H1 (cell line): ENCODE measurements around the gene WDR45B. TPM values are rescaled to one million over a fixed set of nuclear protein-coding genes. Genes with fewer than 3 reads are reported as not detected.
A peak's percentile ranks its signal among the peaks of the same experiment; 100 is the strongest.

Experiments used
- CTCF ChIA-PET: fragments of 300-600 bp; sonication (Branson Sonifier 250); formaldehyde crosslinking; loops from one replicate; lab custom pipeline; 2021; ENCODE audit not compliant: partially characterized antibody; lab: Charles Lee
- POLR2A ChIA-PET: fragments of 300-600 bp; sonication (Branson Sonifier 250); formaldehyde crosslinking; loops from one replicate; lab custom pipeline; 2021; ENCODE audit warnings: inconsistent platforms; ENCODE audit not compliant: partially characterized antibody; lab: Charles Lee
- DNase-seq, 2 experiments: peaks; one replicate each; pipeline versions ENCODE4 v3.0.0 to v3.0.0-alpha.2; 2010 to 2022; ENCODE audit warnings: low spot score in 2 of 2, low read depth in 1 of 2, mixed read lengths in 1 of 2
- FAIRE-seq: peaks from 2 replicates; lab custom pipeline; 2011; peaks lifted over from hg19 to GRCh38; lab: Jason Lieb, UNC
- H2AFZ ChIP-seq: 2 replicates; pipeline ENCODE4 v1.8.1; 2012; ENCODE audit warnings: low read length, inconsistent platforms
- H2AK5ac ChIP-seq: 2 replicates; pipeline ENCODE4 v1.6.1; 2013; ENCODE audit warnings: low read depth, low read length
- H2BK120ac ChIP-seq: replicated peaks from 2 replicates; pipeline ENCODE3; 2013; ENCODE audit warnings: low read depth, low read length, inconsistent platforms
- H2BK12ac ChIP-seq: 2 replicates; pipeline ENCODE4 v1.6.1; 2013; ENCODE audit warnings: low read depth, low read length
- H2BK15ac ChIP-seq: 2 replicates; pipeline ENCODE4 v1.6.1; 2013; ENCODE audit warnings: low read length
- H2BK20ac ChIP-seq: 2 replicates; pipeline ENCODE4 v1.6.1; 2013; ENCODE audit warnings: low read length
- H2BK5ac ChIP-seq: 2 replicates; pipeline ENCODE4 v1.6.1; 2013; ENCODE audit warnings: low read depth, low read length
- H3K14ac ChIP-seq: 2 replicates; pipeline ENCODE4 v1.6.1; 2013; ENCODE audit warnings: inconsistent platforms; ENCODE audit not compliant: insufficient read length
- H3K18ac ChIP-seq: 2 replicates; pipeline ENCODE4 v1.6.1; 2013; ENCODE audit warnings: low read length; ENCODE audit errors: extremely low read depth
- H3K23ac ChIP-seq: 2 replicates; pipeline ENCODE4 v1.6.1; 2013; ENCODE audit warnings: inconsistent platforms; ENCODE audit not compliant: insufficient read length
- H3K23me2 ChIP-seq: 2 replicates; pipeline ENCODE4 v1.6.1; 2013; ENCODE audit warnings: low read depth, low read length
- H3K27ac ChIP-seq: 2 replicates; pipeline ENCODE4 v1.6.1; 2011; ENCODE audit warnings: low read depth, low read length, inconsistent platforms
- H3K27me3 ChIP-seq, 4 experiments: replicated peaks in 1 of 4; 1 replicate in 1 of 4; 2 replicates in 3 of 4; pipeline versions ENCODE4 v1.6.1 to v1.8.1; 2011 to 2013; ENCODE audit warnings: low read length in 3 of 4, mild to moderate bottlenecking in 3 of 4, inconsistent platforms in 2 of 4, mixed read lengths in 2 of 4, moderate library complexity in 1 of 4; ENCODE audit not compliant: control insufficient read depth in 3 of 4, insufficient read depth in 3 of 4; ENCODE audit errors: extremely low read depth in 1 of 4
- H3K36me3 ChIP-seq, 4 experiments: 2 replicates each; pipeline versions ENCODE4 v1.6.1 to v1.8.1; 2011 to 2013; ENCODE audit warnings: mild to moderate bottlenecking in 4 of 4, low read length in 3 of 4, moderate library complexity in 2 of 4, control low read depth in 1 of 4, inconsistent platforms in 1 of 4; ENCODE audit not compliant: insufficient read depth in 4 of 4, control insufficient read depth in 2 of 4
- H3K4ac ChIP-seq: replicated peaks from 2 replicates; pipeline ENCODE3; 2013; ENCODE audit warnings: low read length, low read depth, mixed read lengths, inconsistent platforms; ENCODE audit not compliant: insufficient read length
- H3K4me1 ChIP-seq, 4 experiments: replicated peaks in 1 of 4; 1 replicate in 1 of 4; 2 replicates in 3 of 4; pipeline versions ENCODE4 v1.6.1 to v1.8.1; 2011 to 2013; ENCODE audit warnings: low read length in 3 of 4, inconsistent platforms in 2 of 4, mixed read lengths in 1 of 4; ENCODE audit not compliant: insufficient read depth in 4 of 4, control insufficient read depth in 3 of 4
- H3K4me2 ChIP-seq, 2 experiments: 2 replicates each; pipeline versions ENCODE4 v1.6.1 to v1.8.1; 2011 to 2013; ENCODE audit warnings: low read depth in 2 of 2, low read length in 2 of 2, control low read depth in 1 of 2, inconsistent platforms in 1 of 2, mild to moderate bottlenecking in 1 of 2; ENCODE audit not compliant: insufficient read depth in 1 of 2
- H3K4me3 ChIP-seq, 4 experiments: fragments of 200-600, 300-600 bp in 1 of 4; sonication (generic), shearing (Covaris generic), sonication (Bioruptor Twin) in 1 of 4; 2 replicates each; pipeline versions ENCODE4 v1.5.1 to v1.8.1; 2011 to 2016; ENCODE audit warnings: low read length in 4 of 4, low read depth in 3 of 4, control low read depth in 2 of 4, inconsistent platforms in 2 of 4, mild to moderate bottlenecking in 2 of 4, mixed read lengths in 1 of 4, moderate library complexity in 1 of 4; ENCODE audit not compliant: insufficient read depth in 2 of 4; ENCODE audit errors: extremely low read depth in 1 of 4
- H3K56ac ChIP-seq: replicated peaks from 2 replicates; pipeline ENCODE3; 2013; ENCODE audit warnings: low read depth, mild to moderate bottlenecking, mixed read lengths, low read length, inconsistent platforms; ENCODE audit not compliant: insufficient read length
- H3K79me1 ChIP-seq: 2 replicates; pipeline ENCODE4 v1.6.1; 2013; ENCODE audit warnings: low read depth, low read length, control low read depth
- H3K79me2 ChIP-seq, 2 experiments: 2 replicates each; pipeline versions ENCODE4 v1.6.1 to v1.8.1; 2012 to 2013; ENCODE audit warnings: low read length in 2 of 2, mild to moderate bottlenecking in 2 of 2, inconsistent platforms in 1 of 2; ENCODE audit not compliant: insufficient read depth in 2 of 2, control insufficient read depth in 1 of 2
- H3K9ac ChIP-seq, 4 experiments: replicated peaks in 1 of 4; 1 replicate in 1 of 4; 2 replicates in 3 of 4; pipeline versions ENCODE4 v1.6.1 to v1.8.1; 2011 to 2013; ENCODE audit warnings: low read depth in 3 of 4, low read length in 3 of 4, control low read depth in 2 of 4, mild to moderate bottlenecking in 2 of 4, moderate library complexity in 2 of 4, inconsistent platforms in 1 of 4; ENCODE audit errors: extremely low read depth in 1 of 4
- H3K9me3 ChIP-seq, 2 experiments: 2 replicates each; pipeline versions ENCODE4 v1.6.1 to v1.8.1; 2012 to 2013; ENCODE audit warnings: mild to moderate bottlenecking in 2 of 2, moderate library complexity in 2 of 2, control low read depth in 1 of 2, inconsistent platforms in 1 of 2, low read depth in 1 of 2, low read length in 1 of 2, mixed read lengths in 1 of 2; ENCODE audit not compliant: insufficient read depth in 2 of 2
- H4K20me1 ChIP-seq, 2 experiments: replicated peaks in 1 of 2; 2 replicates each; pipeline versions ENCODE3 to v1.8.1; 2011 to 2013; ENCODE audit warnings: inconsistent platforms in 2 of 2, low read length in 2 of 2, mild to moderate bottlenecking in 1 of 2; ENCODE audit not compliant: insufficient read depth in 2 of 2, control insufficient read depth in 1 of 2
- H4K5ac ChIP-seq: 2 replicates; pipeline ENCODE4 v1.6.1; 2013; ENCODE audit warnings: low read length, low read depth, mixed read lengths, inconsistent platforms; ENCODE audit not compliant: insufficient read length
- H4K8ac ChIP-seq: 2 replicates; pipeline ENCODE4 v1.8.0; 2013; ENCODE audit warnings: mild to moderate bottlenecking, moderate library complexity, low read length, inconsistent platforms; ENCODE audit not compliant: insufficient read depth; ENCODE audit errors: extremely low read depth
- H4K91ac ChIP-seq: replicated peaks from 2 replicates; pipeline ENCODE3; 2013; ENCODE audit warnings: low read length, mixed read lengths, inconsistent platforms; ENCODE audit not compliant: insufficient read length
- ASH2L ChIP-seq: fragments of 200-600, 300-600 bp; sonication (generic); IDR thresholded peaks from one replicate; pipeline ENCODE4 v1.7.1; 2017; ENCODE audit warnings: low read length
- CHD2 ChIP-seq: IDR thresholded peaks from 2 replicates; pipeline ENCODE4 v1.6.1; 2012; ENCODE audit warnings: low read length, improper control_type of control experiment
- GABPA ChIP-seq: IDR thresholded peaks from 2 replicates; pipeline ENCODE4 v1.6.1; 2011; ENCODE audit warnings: mild to moderate bottlenecking, low read length, moderate library complexity, borderline replicate concordance; ENCODE audit not compliant: insufficient read depth
- KDM4A ChIP-seq: IDR thresholded peaks from one replicate; pipeline ENCODE4 v1.7.1; 2012; ENCODE audit warnings: low read depth, mild to moderate bottlenecking, moderate library complexity, low read length, inconsistent platforms; ENCODE audit not compliant: severe bottlenecking
- POLR2A ChIP-seq, 2 experiments: IDR thresholded peaks; 1 replicate in 1 of 2; 2 replicates in 1 of 2; pipeline ENCODE4 v1.6.1; 2011; ENCODE audit warnings: low read depth in 2 of 2, low read length in 2 of 2, mild to moderate bottlenecking in 2 of 2; ENCODE audit errors: control extremely low read depth in 1 of 2
- RAD21 ChIP-seq, 2 experiments: IDR thresholded peaks in 1 of 2; conservative IDR thresholded peaks in 1 of 2; 2 replicates each; pipeline ENCODE4 v1.6.1; 2011; ENCODE audit warnings: low read depth in 2 of 2, low read length in 2 of 2, improper control_type of control experiment in 1 of 2, inconsistent platforms in 1 of 2, mild to moderate bottlenecking in 1 of 2, moderate library complexity in 1 of 2
- SUZ12 ChIP-seq: fragments of 200-600 bp; sonication (generic); IDR thresholded peaks from 2 replicates; pipeline ENCODE4 v1.6.1; 2012; ENCODE audit warnings: mild to moderate bottlenecking, inconsistent platforms, low read length, moderate library complexity, mixed read lengths
- TAF1 ChIP-seq: IDR thresholded peaks from 2 replicates; pipeline ENCODE4 v1.6.1; 2011; ENCODE audit warnings: mild to moderate bottlenecking, low read depth, low read length
- TAF7 ChIP-seq: optimal IDR thresholded peaks from 2 replicates; pipeline ENCODE3; 2011; ENCODE audit warnings: low read depth, mild to moderate bottlenecking, inconsistent platforms, low read length, moderate library complexity, borderline replicate concordance
- TEAD4 ChIP-seq: IDR thresholded peaks from 2 replicates; pipeline ENCODE4 v1.6.1; 2012; ENCODE audit warnings: low read depth, low read length, inconsistent platforms, mixed read lengths
- WGBS, 2 experiments: shearing (Covaris generic) in 1 of 2; methylation state at CpG; one replicate each; pipeline versions ENCODE4 v1.1.6 to v1.1.7; 2013 to 2015; ENCODE audit warnings: low lambda C conversion rate in 2 of 2, mixed read lengths in 2 of 2, inconsistent platforms in 1 of 2, low coverage in 1 of 2, missing lambda C conversion rate in 1 of 2; ENCODE audit not compliant: insufficient replicate concordance in 2 of 2, insufficient coverage in 1 of 2, insufficient read length in 1 of 2; ENCODE audit errors: extremely low coverage in 1 of 2, missing lambda C conversion rate in 1 of 2; 5-methylcytosine and 5-hydroxymethylcytosine counted together
- polyA plus RNA-seq, 7 experiments: library from polyadenylated mRNA; depleted of rRNA in 3 of 7; stranded (reverse) in 5 of 7; unstranded in 2 of 7; fragments of >200 nt in 5 of 7; fragments of 200-250 nt in 2 of 7; gene quantifications; 1 replicate in 5 of 7; 2 replicates in 1 of 7; 4 replicates in 1 of 7; pipeline versions ENCODE4 v1.2.1 to v1.2.3, GENCODE V29; 2011 to 2013; ENCODE audit warnings: missing spikeins in 2 of 7, mixed read lengths in 2 of 7
- total RNA-seq: library from RNA; stranded (reverse); fragmentation: NEBNext Ultra II Directional; extraction: Animal tissue kit (Norgen Biotek cat#: 25700); gene quantifications from 2 replicates; pipeline ENCODE4 v1.2.1, GENCODE V29; 2021

Gene WDR45B
- total and polyA plus RNA-seq, 2 of the 8 experiments (the other 6 are each of a cell fraction or from before 2014, with no cell fraction given): 82.0 to 100 TPM

- no peak overlapping the region for H3K14ac ChIP-seq
- H2BK20ac ChIP-seq: no peak overlapping the region
- no peak overlapping the region for H2BK12ac ChIP-seq
- no peak overlapping the region for H2AFZ ChIP-seq
- H3K9me3 ChIP-seq: no peaks in the 10 kb centered on the region
- no peak overlapping the region for H3K56ac ChIP-seq
- H3K4me2 ChIP-seq: no peak overlapping the region
- H3K27me3 ChIP-seq: no peaks in the 10 kb centered on the region
- peaks cover 0 to 7% (median 3%) of the 10 kb centered on the region in 4 experiments; a peak in 6 of 7 replicates for H3K4me1 ChIP-seq
- no peak overlapping the region for H3K18ac ChIP-seq
- H4K91ac ChIP-seq: no peak overlapping the region
- H3K36me3 ChIP-seq: peaks cover 7 to 68% (median 29%) of the 10 kb centered on the region in 4 experiments; a peak in 6 of 8 replicates
- H2AK5ac ChIP-seq: no peak overlapping the region
- no peak overlapping the region for H3K23ac ChIP-seq
- H4K8ac ChIP-seq: peak overlapping the region; percentile 76; the same call in 1 of the 2 replicates
- POLR2A ChIA-PET: no interaction called here
- no peak overlapping the region for H3K9ac ChIP-seq
- no peak overlapping the region for H2BK120ac ChIP-seq
- DNase-seq (no peak), FAIRE-seq (no peak)
- no peak overlapping the region for H2BK5ac ChIP-seq
- H3K23me2 ChIP-seq: no peaks in the 10 kb centered on the region; the same call in 1 of the 2 replicates
- H3K27ac ChIP-seq: no peak overlapping the region
- CTCF ChIA-PET: interaction anchor here (0.6 to 5.2 kb wide), 4 partner anchors 15 to 133 kb away, joined by 4 to 26 read pairs (median 4); no protein-coding TSS in a partner anchor
- TF ChIP-seq ASH2L: no peak
- no peak for TF ChIP-seq TAF7
- TF ChIP-seq RAD21 (IDR thresholded peaks at IDR 0.05 in 1 of 2, conservative IDR thresholded peaks at IDR 0.05 in 1 of 2; ENCODE audit: low read depth in 2 of 2, low read length in 2 of 2): no peak
- no peak for TF ChIP-seq POLR2A (IDR thresholded peaks at IDR 0.05; ENCODE audit: control extremely low read depth in 1 of 2, low read depth in 2 of 2, low read length in 2 of 2)
- no peak for TF ChIP-seq GABPA
- TF ChIP-seq KDM4A: no peak
- TF ChIP-seq SUZ12: no peak
- TF ChIP-seq CHD2: no peak
- no peak for TF ChIP-seq TAF1
- TF ChIP-seq TEAD4: no peak
- no peak overlapping the region for H3K4me3 ChIP-seq
- peaks cover 9 to 31% of the 10 kb centered on the region in 2 experiments for H4K20me1 ChIP-seq
- H3K79me1 ChIP-seq: peaks cover 19% of the 10 kb centered on the region
- H3K79me2 ChIP-seq: peaks cover 0 to 42% of the 10 kb centered on the region in 2 experiments; a peak in 2 of 4 replicates
- 95% methylated on average over 10 of the region's 10 CpGs; no CpG with 5 or more reads in 1 of the 2 experiments for WGBS, 2 experiments
- no peak overlapping the region for H3K4ac ChIP-seq
- no peak overlapping the region for H2BK15ac ChIP-seq
- no peak overlapping the region for H4K5ac ChIP-seq
These were observed 79.2 kb downstream of the WDR45B start for GRCh38 chr17:82568997-82569393.
